GM21529 (cell line): ENCODE results near the gene FAM193A.
"Not testable (repeated sequence)": the region's sequence is repeated elsewhere in the genome, so short reads cannot be mapped to it uniquely, and the experiment has no call there.

ENCODE experiments used
- ATAC-seq: cut with Tn5 transposase; IDR thresholded peaks from one replicate; pipeline ENCODE4 v1.9.1; 2021; ENCODE audit not compliant: unreplicated experiment

FAM193A gene

DNA sequence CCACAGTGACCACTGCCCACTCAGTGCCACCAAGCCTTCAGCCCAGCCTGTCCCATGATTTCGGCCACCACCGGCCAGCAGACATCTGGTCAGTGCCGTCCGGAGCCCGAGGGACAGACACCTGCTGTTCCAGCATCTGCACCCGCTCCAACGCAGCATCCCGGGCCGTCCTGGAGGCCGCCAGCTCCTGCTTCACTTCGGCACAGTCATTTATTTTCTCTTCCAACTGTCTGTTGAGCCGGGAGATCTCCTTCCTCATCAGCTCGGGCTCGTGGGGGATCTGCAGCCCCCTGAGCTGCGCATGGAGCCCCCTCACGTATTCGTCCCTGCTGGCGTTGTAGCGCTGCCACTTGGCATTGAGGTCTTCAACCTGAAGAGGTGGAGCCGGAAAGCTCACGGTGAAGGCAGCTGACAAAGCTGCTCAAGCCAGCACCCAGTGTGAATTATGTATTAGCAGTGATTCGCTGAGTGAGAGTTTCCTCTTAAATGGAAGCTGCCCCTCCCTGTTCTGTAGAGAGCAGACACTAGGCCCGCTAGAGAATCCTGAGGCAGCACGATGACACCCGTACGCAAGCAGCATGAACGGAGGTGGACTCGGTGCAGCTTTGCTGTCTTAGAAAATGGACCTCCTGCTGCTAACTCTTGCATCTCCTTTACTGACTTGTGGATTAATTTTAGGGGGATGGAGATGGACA is 208.3 kb downstream of the FAM193A start:
- ATAC-seq = no peak

DNA sequence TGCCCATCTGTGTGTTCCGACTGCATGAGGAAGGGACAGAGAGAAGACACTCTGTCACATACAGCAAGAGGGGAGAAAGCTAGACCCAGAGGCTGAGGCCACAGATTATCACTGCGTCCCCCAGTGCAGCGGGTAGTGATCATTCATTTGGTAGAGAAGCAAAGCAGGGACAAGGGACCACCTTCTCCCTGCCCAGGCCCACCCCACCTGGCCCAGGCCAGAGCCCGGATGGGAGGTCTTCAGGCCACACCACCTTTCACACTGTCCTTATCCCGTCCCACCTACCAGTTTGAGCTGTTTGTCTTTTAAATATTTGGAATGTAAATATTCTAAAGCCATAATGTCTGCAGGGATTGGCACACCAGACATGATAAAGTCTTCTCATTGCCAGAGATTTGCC is 209.1 kb downstream of the FAM193A start:
- ATAC-seq = no peak

DNA sequence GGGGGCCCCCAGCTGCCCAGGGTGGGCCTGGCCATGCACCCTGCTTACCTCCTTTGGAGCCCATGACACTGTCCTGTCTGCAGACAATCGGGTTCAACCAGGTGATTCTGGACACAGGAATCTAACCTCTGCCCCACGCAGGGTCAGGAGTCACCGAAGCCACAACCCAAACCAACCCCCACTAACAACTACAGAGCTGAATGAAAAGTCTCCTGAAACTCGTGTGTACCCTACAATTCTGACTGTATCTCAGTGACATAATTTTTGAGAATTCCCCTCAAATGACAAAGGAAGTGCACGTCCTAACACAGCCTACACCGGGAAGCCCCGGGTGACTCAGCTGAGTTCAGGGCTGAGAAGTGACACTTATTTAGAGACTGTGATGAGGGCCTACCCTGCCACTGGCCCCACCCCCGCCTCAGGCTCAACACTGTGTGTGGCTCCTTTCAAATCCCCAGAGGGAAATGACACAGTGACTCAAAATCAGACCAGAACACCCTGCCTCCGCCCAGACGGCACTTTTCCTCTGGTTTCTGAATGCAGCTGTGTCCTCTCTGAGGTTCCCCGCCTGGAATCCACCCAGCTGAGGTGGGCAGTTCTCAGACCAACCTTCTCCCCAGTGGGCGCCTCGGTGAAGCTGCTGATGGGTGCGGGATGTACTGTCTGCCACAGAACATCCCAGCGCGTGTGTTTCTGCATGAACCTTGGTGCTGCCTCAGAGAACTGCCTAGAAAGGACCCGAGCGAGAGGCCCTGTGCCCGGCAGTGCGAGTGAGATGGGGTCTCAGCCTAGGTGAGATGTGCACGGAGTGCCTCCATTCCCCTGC is 209.7 kb downstream of the FAM193A start:
- peak; percentile 92 for ATAC-seq

DNA sequence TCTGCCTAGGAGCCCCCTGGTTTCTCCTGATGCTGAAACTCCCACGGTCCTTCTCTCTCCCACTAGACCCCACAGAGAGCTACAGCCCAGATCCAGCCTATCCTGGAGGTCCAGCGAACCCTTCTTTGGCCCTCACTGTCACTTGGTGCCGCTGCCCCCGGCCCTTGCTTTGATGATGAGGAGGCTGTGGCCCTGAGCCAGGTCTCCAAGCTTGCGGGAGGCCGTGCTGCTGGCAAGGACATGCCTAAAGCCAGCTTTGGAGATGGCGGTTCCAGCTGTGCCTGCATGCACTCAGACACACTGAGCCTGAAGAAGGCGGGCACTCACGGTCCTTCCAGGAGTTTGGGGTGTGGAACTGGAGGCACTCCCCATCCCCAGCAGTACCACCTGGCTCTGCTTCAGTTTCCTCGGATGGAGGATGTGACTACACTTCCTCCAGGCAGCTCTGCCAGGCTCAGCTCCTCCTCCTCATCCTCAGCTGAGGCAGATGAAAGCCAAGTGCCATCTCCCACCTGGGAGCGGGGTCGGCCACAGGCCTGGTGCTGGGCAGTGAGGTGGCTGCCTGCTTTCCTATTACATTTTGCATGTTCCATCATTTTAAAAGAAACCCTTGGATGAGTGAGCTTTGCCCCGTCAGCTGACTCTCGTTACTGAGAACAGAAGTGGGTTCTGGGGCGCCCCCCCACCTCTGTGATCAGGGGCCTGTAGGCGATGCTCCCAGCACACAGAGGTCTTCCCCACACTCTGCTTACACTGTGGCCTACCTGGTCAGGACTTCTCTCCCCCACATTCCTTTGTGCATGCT is 210.6 kb downstream of the FAM193A start:
- ATAC-seq = no peak

DNA sequence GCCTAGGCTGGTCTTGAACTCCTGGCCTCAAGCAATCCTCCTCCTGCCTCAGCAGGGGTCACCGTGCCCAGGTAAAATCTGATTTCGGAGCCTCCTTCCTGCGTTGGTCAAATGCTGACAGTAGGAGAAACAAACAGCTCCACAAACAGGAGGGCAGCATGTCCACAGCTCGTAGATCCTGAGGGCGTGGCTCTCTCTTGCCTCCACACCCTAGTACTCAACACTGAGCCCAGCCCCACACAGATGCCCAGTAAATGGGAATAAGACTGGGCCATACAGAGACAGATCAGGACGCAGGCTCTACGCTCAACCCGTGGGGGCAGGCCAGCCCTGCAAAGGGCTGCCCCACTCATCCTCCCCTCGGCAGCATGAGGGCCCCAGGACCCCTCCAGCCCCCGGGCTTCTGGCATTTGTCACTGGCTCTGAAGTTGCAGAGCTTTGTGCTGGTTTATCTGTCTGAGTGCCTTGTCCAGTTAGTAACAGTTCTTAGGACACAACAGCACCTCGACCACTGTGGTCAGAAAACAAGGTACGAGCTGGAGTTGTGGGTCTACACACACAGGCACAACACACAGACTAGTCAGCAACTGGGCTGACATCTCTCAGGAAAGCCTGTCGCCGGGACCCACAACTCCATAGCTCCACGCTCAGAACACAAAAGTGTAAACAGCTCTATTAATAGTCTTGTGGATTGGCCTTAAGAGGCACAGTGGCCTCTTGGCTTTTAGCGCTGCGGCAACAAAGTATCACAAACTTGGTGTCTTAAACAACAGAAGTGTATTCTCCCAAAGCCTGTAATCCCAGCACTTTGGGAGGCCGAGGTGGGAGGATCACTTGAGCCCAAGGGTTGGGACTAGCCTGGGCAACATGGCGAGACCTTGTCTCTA is 214.5 kb downstream of the FAM193A start:
- no peak for ATAC-seq

DNA sequence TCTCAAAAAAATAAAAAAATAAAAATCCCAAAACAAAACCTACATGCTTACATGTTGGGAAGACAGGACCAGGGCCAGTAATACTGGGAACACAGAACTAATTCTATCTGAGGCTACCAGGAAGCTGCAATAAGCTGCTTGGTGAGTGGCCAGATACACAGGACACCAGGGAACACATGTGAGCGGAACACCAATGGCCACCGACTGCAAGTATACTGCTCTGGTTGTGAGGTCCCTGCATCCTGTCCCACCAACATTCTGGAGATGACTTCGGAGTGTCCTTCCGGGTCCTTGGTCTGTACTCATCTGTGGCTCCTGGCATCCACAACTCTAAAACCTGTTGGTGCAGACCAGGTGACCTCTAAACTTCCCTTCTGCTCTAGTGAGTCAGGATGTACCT is 217.0 kb downstream of the FAM193A start:
- ATAC-seq = no peak

DNA sequence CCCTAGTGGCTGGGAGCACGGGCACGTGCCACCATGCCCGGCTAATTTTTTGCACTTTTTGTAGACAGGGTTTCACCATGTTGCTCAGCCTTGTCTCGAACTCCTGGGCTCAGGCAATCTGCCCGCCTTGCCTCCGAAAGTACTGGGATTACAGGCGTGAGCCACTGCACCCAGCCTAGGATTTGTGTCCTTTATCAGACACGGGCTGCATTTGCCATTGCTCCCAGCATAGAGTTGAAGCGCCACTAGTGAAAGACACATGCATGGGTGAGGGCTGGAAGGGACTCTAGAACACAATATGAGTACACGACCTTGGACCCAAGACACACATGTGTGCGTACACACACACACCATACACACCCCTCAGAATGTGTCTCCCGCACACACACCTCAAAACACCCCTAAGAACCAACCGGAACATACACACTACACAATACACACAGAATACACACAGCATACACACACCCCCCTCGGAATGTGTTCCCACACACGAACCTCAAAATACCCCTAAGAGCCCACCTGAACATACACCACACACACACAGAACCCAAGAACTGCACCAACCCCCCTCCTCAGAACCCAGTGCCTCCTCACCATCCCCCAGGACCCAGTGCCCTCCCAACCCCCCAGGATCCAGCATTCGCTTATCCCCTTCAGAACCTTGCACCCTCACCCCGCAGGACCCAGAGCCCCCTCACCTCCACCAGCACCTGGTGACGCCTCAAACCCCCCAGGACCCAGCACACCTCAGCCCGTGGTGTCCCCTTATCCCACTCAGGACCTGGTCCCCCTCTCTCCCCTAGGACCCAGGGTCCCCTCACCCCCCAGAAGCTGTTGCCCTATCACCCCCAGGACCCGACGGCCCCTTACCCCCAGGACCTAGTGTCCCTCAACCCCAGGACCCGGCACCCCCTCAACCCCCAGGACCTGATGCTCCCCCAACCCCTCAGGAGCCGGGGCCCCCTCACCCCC is 218.7 kb downstream of the FAM193A start:
- no peak for ATAC-seq

DNA sequence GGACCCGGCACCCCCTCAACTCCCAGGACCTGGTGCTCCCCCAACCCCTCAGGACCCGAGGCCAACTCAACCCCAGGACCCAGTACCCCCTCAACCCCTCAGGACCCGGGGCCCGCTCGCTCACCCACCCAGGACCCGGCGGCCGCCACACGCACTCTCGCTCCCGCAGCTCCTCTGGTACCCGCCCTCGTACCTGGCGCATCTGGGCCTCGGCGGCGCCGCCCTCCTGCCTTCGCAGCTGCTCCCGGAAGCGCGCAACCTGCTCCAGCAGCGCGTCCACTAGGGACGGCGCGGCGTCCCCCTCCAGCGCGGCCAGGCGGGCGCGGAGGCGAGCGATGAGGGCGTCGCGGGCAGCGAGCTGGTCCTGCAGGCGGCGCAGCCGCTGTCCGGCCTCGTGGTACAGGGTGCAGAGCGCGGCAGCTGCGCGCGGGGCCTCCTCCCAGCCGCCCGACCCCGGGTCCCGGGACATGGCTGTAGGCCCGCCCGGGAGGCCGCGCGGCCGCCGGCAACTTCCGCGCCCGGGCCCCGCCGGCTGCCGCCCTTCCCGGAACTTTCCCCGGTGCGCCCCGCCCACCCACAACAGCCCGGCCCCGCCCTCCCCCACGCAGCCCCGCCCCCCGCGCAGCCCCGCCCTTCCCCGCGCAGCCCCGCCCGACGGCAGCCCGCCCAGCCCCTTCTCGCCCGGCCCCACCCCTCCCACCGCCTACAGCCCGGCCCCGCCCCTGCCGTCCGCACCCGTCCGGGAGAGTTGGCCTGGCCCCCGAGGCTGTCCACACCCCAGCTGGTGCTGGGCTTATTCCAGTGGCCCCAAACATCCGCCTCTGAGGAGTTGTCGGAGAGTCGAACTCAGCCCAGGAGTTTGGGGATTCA is 219.6 kb downstream of the FAM193A start, which contains the start of gene TNIP2:
Gene TNIP2 (minus strand): TSS at position 516 of the 870 bp plus-strand sequence. CDS start 47 bp downstream, at position 469.
- peak; percentile 71 for ATAC-seq

DNA sequence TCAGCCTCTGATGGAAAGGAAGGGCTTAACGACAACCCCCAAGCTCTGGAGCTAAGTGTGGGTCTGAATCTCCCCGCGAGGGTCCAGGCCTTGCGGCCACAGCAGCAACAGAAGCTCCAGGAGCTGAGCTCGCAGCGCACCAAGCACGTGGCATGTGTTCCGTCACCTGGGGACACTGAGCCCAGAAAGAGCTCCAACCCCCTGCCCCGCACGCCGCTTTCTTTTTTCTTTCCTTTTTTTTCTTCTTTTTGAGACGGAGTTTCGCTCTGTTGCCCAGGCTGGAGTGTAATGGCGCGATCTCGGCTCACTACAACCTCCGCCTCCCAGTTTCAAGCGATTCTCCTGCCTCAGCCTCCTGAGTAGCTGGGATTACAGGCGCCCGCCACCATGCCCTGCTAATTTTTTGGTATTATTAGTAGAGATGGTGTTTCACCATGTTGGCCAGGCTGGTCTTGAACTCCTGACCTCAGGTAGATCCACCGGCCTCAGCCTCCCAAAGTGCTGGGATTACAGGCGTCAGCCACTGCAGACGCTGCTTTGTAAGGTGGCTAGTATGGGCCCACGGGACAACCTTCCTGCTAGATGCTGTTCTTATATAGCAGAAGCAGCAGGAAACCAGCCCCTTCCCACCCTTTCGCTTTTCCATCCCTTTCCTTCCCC is 220.4 kb downstream of the FAM193A start:
- no peak for ATAC-seq

DNA sequence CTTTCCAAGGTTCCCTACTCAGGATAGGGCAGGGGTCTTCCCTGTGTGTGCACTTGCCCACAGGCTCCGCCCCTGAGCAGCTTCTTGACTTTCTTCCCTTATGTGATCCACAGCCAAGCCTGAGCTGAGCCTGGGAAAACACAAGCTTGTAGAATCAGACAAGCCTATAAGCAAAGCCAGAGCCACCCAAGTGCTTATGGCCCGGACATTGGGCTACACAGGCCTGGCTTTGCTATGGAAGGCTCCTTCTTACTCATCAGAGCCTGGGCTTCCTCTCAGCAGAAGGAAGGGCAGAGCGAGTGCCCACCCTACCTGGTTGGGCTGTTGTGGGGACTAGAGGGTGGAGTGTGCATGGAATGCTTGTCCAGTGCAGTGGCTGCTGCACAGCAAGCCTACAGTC is 221.0 kb downstream of the FAM193A start:
- no peak for ATAC-seq

DNA sequence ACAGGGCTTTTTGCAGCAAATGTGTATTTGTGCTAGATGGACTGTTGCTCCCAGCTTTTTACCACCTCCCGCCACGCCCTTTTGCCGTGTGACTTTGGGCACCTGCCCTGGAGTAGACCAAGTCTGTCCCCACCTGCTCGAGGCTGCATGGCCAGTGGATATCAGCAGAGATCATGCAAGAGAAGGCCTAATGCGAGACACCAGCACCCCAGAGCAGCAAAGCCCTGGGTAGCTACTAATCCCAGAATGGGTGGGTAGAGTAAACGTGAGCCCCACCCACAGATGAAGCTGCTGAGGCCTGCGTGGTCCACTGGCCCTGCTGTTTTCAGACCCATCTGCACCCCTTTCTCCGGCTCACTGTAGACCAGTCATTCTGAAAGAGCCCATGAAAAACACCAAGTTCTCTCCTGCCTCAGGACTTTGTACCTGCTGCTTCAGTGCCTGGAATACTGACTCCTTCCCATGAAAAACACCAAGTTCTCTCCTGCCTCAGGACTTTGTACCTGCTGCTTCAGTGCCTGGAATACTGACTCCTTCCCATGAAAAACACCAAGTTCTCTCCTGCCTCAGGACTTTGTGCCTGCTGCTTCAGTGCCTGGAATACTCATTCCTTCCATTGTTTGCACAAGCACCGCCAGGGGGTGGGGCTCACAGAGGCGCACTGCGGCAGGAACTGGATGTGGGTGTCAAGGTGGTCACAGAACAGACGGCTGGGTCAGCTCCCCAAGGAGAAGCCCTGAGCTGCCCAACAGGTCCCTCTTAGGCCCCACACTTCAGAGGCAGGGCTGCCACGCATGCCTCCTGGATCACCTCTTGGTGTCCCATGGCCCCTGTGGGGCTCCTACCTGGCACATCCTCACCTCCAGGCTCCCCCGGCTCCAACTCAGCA is 224.8 kb downstream of the FAM193A start:
- ATAC-seq = no peak

DNA sequence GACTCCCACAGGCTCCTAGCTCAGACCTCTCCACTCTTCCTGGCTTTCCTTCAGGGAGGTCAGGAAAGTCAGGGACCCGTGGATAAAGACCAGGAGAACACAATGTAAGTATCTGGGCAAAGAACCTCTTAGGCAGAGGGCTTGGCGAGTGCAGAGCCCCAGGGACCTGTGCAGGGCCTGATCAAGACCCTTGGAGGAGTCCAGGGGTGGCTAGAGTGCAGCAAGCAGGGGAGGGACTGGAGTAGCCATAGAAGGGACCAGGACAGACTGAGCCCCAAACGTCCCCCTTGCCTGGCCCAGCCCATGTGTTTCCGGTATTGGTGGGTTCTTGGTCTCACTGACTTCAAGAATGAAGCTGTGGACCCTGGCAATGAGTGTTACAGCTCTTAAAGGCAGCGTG is 225.6 kb downstream of the FAM193A start:
- ATAC-seq = no peak

DNA sequence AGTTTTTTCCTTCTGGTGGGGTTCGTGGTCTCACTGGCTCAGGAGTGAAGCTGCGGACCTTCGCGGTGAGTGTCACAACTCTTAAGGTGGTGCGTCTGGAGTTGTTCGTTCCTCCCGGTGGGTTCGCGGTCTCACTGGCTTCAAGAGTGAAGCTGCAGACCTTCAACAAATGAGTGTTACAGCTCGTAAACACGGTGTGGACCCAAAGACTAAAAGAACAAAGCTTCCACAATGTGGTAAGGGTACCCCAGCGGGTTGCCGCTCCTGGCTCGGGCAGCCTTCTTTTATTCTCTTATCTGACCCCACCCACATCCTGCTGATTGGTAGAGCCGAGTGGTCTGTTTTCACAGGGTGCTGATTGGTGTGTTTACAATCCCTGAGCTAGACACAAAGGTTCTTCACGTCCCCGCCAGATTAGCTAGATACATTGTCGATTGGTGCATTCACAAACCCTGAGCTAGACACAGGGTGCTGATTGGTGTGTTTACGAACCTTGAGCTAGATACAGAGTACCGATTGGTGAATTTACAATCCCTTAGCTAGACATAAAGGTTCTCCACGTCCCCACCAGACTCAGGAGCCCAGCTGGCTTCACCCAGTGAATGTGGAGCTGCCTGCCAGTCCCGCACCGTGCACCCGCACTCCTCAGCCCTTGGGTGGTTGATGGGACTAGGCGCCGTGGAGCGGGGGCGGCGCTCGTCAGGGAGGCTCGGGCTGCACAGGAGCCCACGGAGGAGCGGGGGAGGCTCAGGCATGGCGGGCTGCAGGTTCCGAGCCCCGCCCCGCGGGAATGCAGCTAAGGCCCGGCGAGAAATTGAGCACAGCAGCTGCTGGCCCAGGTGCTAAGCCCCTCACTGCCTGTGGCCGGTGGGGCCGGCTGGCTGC is 226.3 kb downstream of the FAM193A start:
- not testable (repeated sequence) for ATAC-seq

DNA sequence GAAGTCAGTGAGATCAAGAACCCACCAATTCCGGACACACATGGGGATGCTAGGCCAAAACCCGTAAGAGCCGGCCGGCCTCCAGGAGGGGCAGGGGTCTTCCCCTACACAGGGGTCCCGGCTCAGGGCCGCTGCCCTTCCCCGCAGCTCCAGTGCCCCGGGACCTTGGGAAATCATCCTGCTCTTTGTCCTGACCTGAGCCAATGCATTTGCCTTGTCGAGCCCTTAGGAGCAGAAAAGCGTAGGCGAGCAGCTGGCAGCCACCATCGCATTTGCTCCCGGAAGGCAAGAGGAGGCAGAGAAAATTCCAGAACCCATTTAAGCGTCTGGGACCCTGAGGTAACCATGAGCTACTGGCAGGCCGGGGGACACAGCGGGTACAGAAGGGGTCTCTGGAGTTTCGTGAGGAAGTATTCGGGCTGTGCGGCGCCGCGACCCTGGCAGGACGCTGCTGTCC is 227.1 kb downstream of the FAM193A start:
- no peak for ATAC-seq

DNA sequence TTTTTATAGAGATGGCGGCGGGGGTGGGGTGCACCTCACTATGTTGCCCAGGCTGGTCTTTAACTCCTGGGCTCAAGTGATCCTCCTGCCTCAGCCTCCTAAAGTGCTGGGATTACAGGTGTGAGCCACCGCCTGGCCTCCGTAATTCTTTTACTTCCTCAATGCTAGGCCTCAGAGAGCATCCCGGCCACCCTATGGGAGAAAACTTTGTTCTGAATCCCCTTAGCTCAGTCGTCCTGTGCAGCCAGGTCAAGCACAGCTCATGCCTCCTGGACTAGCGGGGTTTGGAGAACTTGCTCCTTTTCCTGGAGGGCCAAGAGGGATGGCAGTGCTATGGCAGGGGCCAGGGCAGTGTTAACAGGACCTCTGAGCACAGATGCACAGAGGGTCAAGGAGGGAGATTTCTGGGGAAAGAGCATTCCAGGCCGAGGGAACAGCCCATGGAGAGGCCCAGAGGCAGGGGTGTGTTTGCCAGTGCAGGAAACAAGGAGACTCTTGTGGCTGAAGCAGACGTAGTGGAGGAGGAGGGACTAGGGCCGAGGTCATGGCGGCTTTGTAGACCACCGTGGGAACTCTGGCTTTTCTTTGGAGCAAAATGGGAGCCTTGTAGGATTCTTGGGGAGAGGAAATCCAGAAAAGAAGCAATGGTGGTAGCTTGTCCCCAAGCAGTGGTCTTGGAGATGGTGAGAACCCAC is 229.5 kb downstream of the FAM193A start:
- ATAC-seq = no peak
